SK-N-SH (cell line): ENCODE data around the gene EEF1AKMT4. TPM values are rescaled to one million over a fixed set of nuclear protein-coding genes. Genes with fewer than 3 reads are reported as not detected.

Experiments
- CTCF ChIA-PET: fragments of 300-600, 350-600 bp; formaldehyde crosslinking; extraction: SDS; loops from one replicate; lab custom pipeline; 2021; lab: Yijun Ruan, JAX
- POLR2A ChIA-PET: fragments of 350-600 bp; sonication (Branson Sonifier 250); formaldehyde crosslinking; extraction: SDS; loops from one replicate; lab custom pipeline; 2020; ENCODE audit warnings: antibody characterized with exemption, inconsistent platforms; lab: Yijun Ruan, JAX
- DNase-seq: peaks from one replicate; pipeline ENCODE4 v3.0.0; 2012
- H2AFZ ChIP-seq: fragments of 200-600 bp; sonication (generic); 2 replicates; pipeline ENCODE4 v1.8.1; 2016; ENCODE audit warnings: antibody characterized with exemption, mild to moderate bottlenecking, low read depth
- H3F3A ChIP-seq: fragments of 200-600 bp; sonication (generic); replicated peaks from 2 replicates; pipeline ENCODE3; 2016; ENCODE audit warnings: antibody characterized with exemption, mild to moderate bottlenecking; ENCODE audit not compliant: insufficient read depth
- H3K27ac ChIP-seq, 2 experiments: fragments of 200-500 bp in 1 of 2; fragments of 200-600 bp in 1 of 2; sonication (Bioruptor generic) in 1 of 2; sonication (generic), shearing (Covaris generic) in 1 of 2; 2 replicates each; pipeline versions ENCODE4 v1.5.1 to v1.6.1; 2014 to 2016; ENCODE audit warnings: low read depth in 2 of 2, inconsistent platforms in 1 of 2, low read length in 1 of 2, mild to moderate bottlenecking in 1 of 2, mixed read lengths in 1 of 2
- H3K27me3 ChIP-seq: fragments of 200-600 bp; sonication (generic), shearing (Covaris generic); 2 replicates; pipeline ENCODE4 v1.6.1; 2016; ENCODE audit warnings: mixed run types; ENCODE audit not compliant: insufficient read depth
- H3K36me3 ChIP-seq, 2 experiments: fragments of 200-500 bp in 1 of 2; fragments of 200-600 bp in 1 of 2; sonication (Bioruptor generic) in 1 of 2; sonication (generic) in 1 of 2; replicated peaks in 1 of 2; 2 replicates each; pipeline versions ENCODE3 to v1.5.1; 2014 to 2016; ENCODE audit warnings: low read length in 1 of 2, mild to moderate bottlenecking in 1 of 2; ENCODE audit not compliant: insufficient read depth in 2 of 2, control insufficient read depth in 1 of 2
- H3K4me1 ChIP-seq, 2 experiments: fragments of 200-500 bp in 1 of 2; fragments of 200-600 bp in 1 of 2; sonication (Bioruptor generic) in 1 of 2; sonication (generic), shearing (Covaris generic) in 1 of 2; 2 replicates each; pipeline versions ENCODE4 v1.5.1 to v1.6.1; 2014 to 2016; ENCODE audit warnings: low read depth in 1 of 2, low read length in 1 of 2, mixed run types in 1 of 2; ENCODE audit not compliant: insufficient read depth in 2 of 2, control insufficient read depth in 1 of 2
- H3K4me2 ChIP-seq: fragments of 200-600 bp; sonication (generic), shearing (Covaris generic); 2 replicates; pipeline ENCODE4 v1.6.1; 2017; ENCODE audit warnings: mixed run types
- H3K4me3 ChIP-seq, 2 experiments: fragments of 200-500 bp in 1 of 2; fragments of 200-600 bp in 1 of 2; sonication (Bioruptor generic) in 1 of 2; sonication (generic), shearing (Covaris generic) in 1 of 2; 2 replicates each; pipeline versions ENCODE4 v1.5.1 to v1.8.1; 2014 to 2016; ENCODE audit warnings: low read depth in 2 of 2, inconsistent platforms in 1 of 2, low read length in 1 of 2, mild to moderate bottlenecking in 1 of 2, mixed read lengths in 1 of 2, moderate library complexity in 1 of 2
- H3K79me2 ChIP-seq: fragments of 200-600 bp; sonication (generic); 2 replicates; pipeline ENCODE4 v1.8.1; 2017; ENCODE audit warnings: mild to moderate bottlenecking; ENCODE audit not compliant: insufficient read depth
- H3K9ac ChIP-seq: fragments of 200-600 bp; sonication (generic); 2 replicates; pipeline ENCODE4 v1.6.1; 2017; ENCODE audit warnings: mixed run types
- H3K9me2 ChIP-seq: fragments of 200-600 bp; sonication (generic); 2 replicates; pipeline ENCODE4 v1.6.1; 2017; ENCODE audit warnings: mixed run types
- H3K9me3 ChIP-seq: fragments of 200-600 bp; sonication (generic); 2 replicates; pipeline ENCODE4 v1.6.1; 2017; ENCODE audit warnings: mixed run types, mild to moderate bottlenecking, moderate library complexity
- H4K20me1 ChIP-seq: fragments of 200-600 bp; sonication (generic); 2 replicates; pipeline ENCODE4 v1.6.1; 2017; ENCODE audit warnings: mild to moderate bottlenecking, mixed run types; ENCODE audit not compliant: insufficient read depth
- CTCF ChIP-seq: fragments of 200-600 bp; sonication (generic); IDR thresholded peaks from 2 replicates; pipeline ENCODE4 v1.6.1; 2017; ENCODE audit warnings: antibody characterized with exemption, mild to moderate bottlenecking, moderate library complexity
- ELF1 ChIP-seq: IDR thresholded peaks from 2 replicates; pipeline ENCODE4 v1.4.0; 2012
- EP300 ChIP-seq, 2 experiments: IDR thresholded peaks; 2 replicates each; pipeline versions ENCODE4 v1.4.0 to v1.6.1; 2012; ENCODE audit warnings: borderline replicate concordance in 1 of 2, low read depth in 1 of 2, low read length in 1 of 2
- FOXJ3 ChIP-seq: sonication (generic); formaldehyde crosslinking; IDR thresholded peaks from 2 replicates; pipeline ENCODE4 v1.5.1; 2020; ENCODE audit warnings: mild to moderate bottlenecking, missing genetic modification reagents
- GABPA ChIP-seq: IDR thresholded peaks from 2 replicates; pipeline ENCODE4 v1.4.0; 2012; ENCODE audit warnings: low read depth, mild to moderate bottlenecking
- GATA2 ChIP-seq: sonication (generic); formaldehyde crosslinking; IDR thresholded peaks from 2 replicates; pipeline ENCODE4 v1.5.0; 2020; ENCODE audit warnings: mild to moderate bottlenecking, missing genetic modification reagents
- MXI1 ChIP-seq: IDR thresholded peaks from 2 replicates; pipeline ENCODE4 v1.6.1; 2012; ENCODE audit warnings: mild to moderate bottlenecking, low read depth, low read length, improper control_type of control experiment
- NFIC ChIP-seq: IDR thresholded peaks from 2 replicates; pipeline ENCODE4 v1.4.0; 2012; ENCODE audit warnings: borderline replicate concordance
- NRF1 ChIP-seq: IDR thresholded peaks from 2 replicates; pipeline ENCODE4 v1.6.1; 2012; ENCODE audit warnings: low read depth, mild to moderate bottlenecking, low read length
- POLR2AphosphoS5 ChIP-seq: IDR thresholded peaks from 2 replicates; pipeline ENCODE4 v1.6.1; 2012; ENCODE audit warnings: low read depth, low read length
- RAD21 ChIP-seq: IDR thresholded peaks from 2 replicates; pipeline ENCODE4 v1.6.1; 2012; ENCODE audit warnings: mild to moderate bottlenecking, low read length
- REST ChIP-seq: IDR thresholded peaks from 2 replicates; pipeline ENCODE4 v1.6.1; 2012; ENCODE audit warnings: mild to moderate bottlenecking, low read depth, low read length, moderate library complexity
- TCF12 ChIP-seq: IDR thresholded peaks from 2 replicates; pipeline ENCODE4 v1.4.0; 2012
- YY1 ChIP-seq: IDR thresholded peaks from 2 replicates; pipeline ENCODE4 v1.4.0; 2012; ENCODE audit warnings: low read depth, mild to moderate bottlenecking
- WGBS: methylation state at CpG from one replicate; pipeline ENCODE4 v1.1.6; 2017; ENCODE audit warnings: low lambda C conversion rate; 5-methylcytosine and 5-hydroxymethylcytosine counted together
- polyA plus RNA-seq, 3 experiments: library from polyadenylated mRNA; depleted of rRNA; stranded (reverse); fragments of >200 nt; gene quantifications; 2 replicates each; pipeline ENCODE4 v1.2.3, GENCODE V29; 2012
- TF ChIP-seq, protein P1 (sequence below): IDR thresholded peaks from 2 replicates; pipeline ENCODE4 v1.4.0; 2012; ENCODE audit warnings: low read depth
- TF ChIP-seq, protein P2 (sequence below): fragments of 150-350 bp; IDR thresholded peaks from 2 replicates; pipeline ENCODE4 v1.6.1; 2016; ENCODE audit warnings: mild to moderate bottlenecking, low read depth, low read length
- TF ChIP-seq, protein P3 (sequence below): IDR thresholded peaks from 2 replicates; pipeline ENCODE4 v1.4.0; 2012; ENCODE audit warnings: low read depth, borderline replicate concordance

The EEF1AKMT4 gene
- polyA plus RNA-seq, 1 of the 3 experiments (the other 2 are of a cell fraction): 9.3 TPM

DNA sequence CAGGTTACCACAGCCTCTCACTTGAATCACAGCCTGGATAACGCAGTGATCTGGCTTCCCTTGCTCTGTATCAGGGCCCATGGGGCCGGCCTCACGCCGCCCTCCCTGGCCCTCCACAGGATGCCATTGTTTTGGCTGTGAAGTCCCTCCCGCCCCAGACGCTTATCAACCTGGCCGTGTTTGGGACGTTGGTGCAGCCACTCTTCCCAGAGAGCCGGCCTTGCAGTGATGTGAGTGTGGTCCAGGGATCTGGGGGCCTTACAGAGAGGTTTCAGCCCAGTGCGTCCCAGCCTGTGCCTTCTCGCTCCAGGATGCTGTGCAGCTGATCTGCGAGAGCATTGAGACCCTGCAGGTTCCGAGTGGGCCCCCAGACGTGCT lies 13.4 kb upstream of the EEF1AKMT4 start:
- no peaks in the 10 kb centered on the region for H3K36me3 ChIP-seq
- H3K4me3 ChIP-seq: no peak overlapping the region
- DNase-seq: no peak
- no peaks in the 10 kb centered on the region for H3K9me2 ChIP-seq
- WGBS: 79% methylated on average over 10 of the region's 14 CpGs
- TF ChIP-seq REST (no peak), FOXJ3 (CRISPR knock-in tag) (no peak), GABPA (no peak), POLR2AphosphoS5 (no peak), YY1 (no peak), NRF1 (no peak), TCF12 (no peak), NFIC (no peak), RAD21 (no peak), MXI1 (no peak), GATA2 (CRISPR knock-in tag) (no peak), EP300 (IDR thresholded peaks at IDR 0.05; ENCODE audit: borderline replicate concordance in 1 of 2, low read depth in 1 of 2, low read length in 1 of 2) (no peak), ELF1 (no peak), CTCF (no peak)
- TF ChIP-seq, protein P1, sequence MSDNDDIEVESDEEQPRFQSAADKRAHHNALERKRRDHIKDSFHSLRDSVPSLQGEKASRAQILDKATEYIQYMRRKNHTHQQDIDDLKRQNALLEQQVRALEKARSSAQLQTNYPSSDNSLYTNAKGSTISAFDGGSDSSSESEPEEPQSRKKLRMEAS: no peak
- TF ChIP-seq, protein P2, sequence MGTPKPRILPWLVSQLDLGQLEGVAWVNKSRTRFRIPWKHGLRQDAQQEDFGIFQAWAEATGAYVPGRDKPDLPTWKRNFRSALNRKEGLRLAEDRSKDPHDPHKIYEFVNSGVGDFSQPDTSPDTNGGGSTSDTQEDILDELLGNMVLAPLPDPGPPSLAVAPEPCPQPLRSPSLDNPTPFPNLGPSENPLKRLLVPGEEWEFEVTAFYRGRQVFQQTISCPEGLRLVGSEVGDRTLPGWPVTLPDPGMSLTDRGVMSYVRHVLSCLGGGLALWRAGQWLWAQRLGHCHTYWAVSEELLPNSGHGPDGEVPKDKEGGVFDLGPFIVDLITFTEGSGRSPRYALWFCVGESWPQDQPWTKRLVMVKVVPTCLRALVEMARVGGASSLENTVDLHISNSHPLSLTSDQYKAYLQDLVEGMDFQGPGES: no peak
- TF ChIP-seq, protein P3, sequence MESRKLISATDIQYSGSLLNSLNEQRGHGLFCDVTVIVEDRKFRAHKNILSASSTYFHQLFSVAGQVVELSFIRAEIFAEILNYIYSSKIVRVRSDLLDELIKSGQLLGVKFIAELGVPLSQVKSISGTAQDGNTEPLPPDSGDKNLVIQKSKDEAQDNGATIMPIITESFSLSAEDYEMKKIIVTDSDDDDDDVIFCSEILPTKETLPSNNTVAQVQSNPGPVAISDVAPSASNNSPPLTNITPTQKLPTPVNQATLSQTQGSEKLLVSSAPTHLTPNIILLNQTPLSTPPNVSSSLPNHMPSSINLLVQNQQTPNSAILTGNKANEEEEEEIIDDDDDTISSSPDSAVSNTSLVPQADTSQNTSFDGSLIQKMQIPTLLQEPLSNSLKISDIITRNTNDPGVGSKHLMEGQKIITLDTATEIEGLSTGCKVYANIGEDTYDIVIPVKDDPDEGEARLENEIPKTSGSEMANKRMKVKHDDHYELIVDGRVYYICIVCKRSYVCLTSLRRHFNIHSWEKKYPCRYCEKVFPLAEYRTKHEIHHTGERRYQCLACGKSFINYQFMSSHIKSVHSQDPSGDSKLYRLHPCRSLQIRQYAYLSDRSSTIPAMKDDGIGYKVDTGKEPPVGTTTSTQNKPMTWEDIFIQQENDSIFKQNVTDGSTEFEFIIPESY: no peak
- POLR2A ChIA-PET: no interaction called here
- no peak overlapping the region for H3K27ac ChIP-seq
- no peaks in the 10 kb centered on the region for H4K20me1 ChIP-seq
- no peak overlapping the region for H3K4me2 ChIP-seq
- H3K9me3 ChIP-seq: no peaks in the 10 kb centered on the region
- peaks cover 0 to 12% of the 10 kb centered on the region in 2 experiments; a peak in 2 of 4 replicates for H3K4me1 ChIP-seq
- H3K27me3 ChIP-seq: peaks cover 13% of the 10 kb centered on the region
- no peaks in the 10 kb centered on the region for H3K79me2 ChIP-seq
- H2AFZ ChIP-seq: no peak overlapping the region
- CTCF ChIA-PET: interaction anchor here (1.0 to 3.5 kb wide), 4 partner anchors 8 to 49 kb away, joined by 3 to 25 read pairs (median 14); partner anchors contain the start of genes EEF1AKMT4 and VWA5B2
- H3F3A ChIP-seq: no peaks in the 10 kb centered on the region
- H3K9ac ChIP-seq: no peak overlapping the region
